Measurements from ENCODE around the gene GPR155. TPM values are rescaled to one million over a fixed set of nuclear protein-coding genes. Genes with fewer than 3 reads are reported as not detected.

Gene GPR155
- total and polyA plus RNA-seq, 2 experiments from 2014 or later = 1.2 to 1.3 TPM

DNA sequence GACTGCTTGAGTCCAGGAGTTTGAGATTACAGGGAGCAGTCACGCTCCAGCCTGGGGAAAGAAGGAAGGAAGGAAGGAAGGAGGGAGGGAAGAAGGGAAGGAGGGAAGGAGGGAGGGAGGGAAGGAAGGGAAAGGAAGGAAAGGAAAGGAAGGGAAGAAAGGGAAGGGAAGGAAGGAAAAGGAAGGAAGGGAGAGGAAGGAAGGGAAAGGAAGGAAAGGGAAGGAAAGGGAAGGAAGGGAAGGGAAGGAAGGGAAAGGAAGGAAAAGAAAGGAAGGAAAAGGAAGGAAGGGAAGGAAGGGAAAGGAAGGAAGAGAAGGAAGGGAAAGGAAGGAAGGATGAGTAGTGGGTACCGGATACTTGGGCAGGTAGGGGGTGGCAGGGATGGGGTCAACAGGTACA is 32.3 kb downstream of the GPR155 start:
- no peaks in the 10 kb centered on the region for H3F3A ChIP-seq (replicated peaks; ENCODE audit: low read depth)
- H3K27me3 ChIP-seq (ENCODE audit: insufficient read depth) = no peaks in the 10 kb centered on the region
- no peak overlapping the region for H3K4me2 ChIP-seq
- no peaks in the 10 kb centered on the region for H3K79me2 ChIP-seq (replicated peaks; ENCODE audit: insufficient read depth)
- TF ChIP-seq REST (IDR thresholded peaks at IDR 0.05; ENCODE audit: unreplicated experiment) (no peak), ZNF114 (CRISPR knock-in tag; IDR thresholded peaks at IDR 0.05) (no peak), STAT1 (IDR thresholded peaks at IDR 0.05; ENCODE audit: unreplicated experiment) (no peak), ZNF462 (CRISPR knock-in tag; IDR thresholded peaks at IDR 0.05) (no peak), CTCF (conservative IDR thresholded peaks at IDR 0.05; ENCODE audit: low read depth in 2 of 2) (no peak), EZH2phosphoT487 (IDR thresholded peaks at IDR 0.05; ENCODE audit: unreplicated experiment) (no peak), NANOG (IDR thresholded peaks at IDR 0.05; ENCODE audit: borderline replicate concordance) (no peak), CREB1 (CRISPR knock-in tag; IDR thresholded peaks at IDR 0.05; ENCODE audit: low read depth) (no peak), POLR2AphosphoS5 (IDR thresholded peaks at IDR 0.05; ENCODE audit: low read depth) (no peak), JUNB (IDR thresholded peaks at IDR 0.05; ENCODE audit: unreplicated experiment) (no peak), EZH2 (IDR thresholded peaks at IDR 0.05; ENCODE audit: low read depth, unreplicated experiment) (no peak)
- TF ChIP-seq, protein P1, sequence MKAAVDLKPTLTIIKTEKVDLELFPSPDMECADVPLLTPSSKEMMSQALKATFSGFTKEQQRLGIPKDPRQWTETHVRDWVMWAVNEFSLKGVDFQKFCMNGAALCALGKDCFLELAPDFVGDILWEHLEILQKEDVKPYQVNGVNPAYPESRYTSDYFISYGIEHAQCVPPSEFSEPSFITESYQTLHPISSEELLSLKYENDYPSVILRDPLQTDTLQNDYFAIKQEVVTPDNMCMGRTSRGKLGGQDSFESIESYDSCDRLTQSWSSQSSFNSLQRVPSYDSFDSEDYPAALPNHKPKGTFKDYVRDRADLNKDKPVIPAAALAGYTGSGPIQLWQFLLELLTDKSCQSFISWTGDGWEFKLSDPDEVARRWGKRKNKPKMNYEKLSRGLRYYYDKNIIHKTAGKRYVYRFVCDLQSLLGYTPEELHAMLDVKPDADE (IDR thresholded peaks at IDR 0.05) = no peak
- H3K4me3 Mint-ChIP-seq = no peak overlapping the region
- H3K4me1 ChIP-seq (ENCODE audit: insufficient read depth) = no peaks in the 10 kb centered on the region; the same call in 1 of the 2 replicates
- no peak overlapping the region for H3K4me3 ChIP-seq
- no peak overlapping the region for H2AFZ ChIP-seq
- H4K20me1 ChIP-seq (replicated peaks; ENCODE audit: insufficient read depth) = no peaks in the 10 kb centered on the region
- H3K27me3 Mint-ChIP-seq (ENCODE audit: insufficient read depth, low read depth, poor library complexity) = peaks cover 2% of the 10 kb centered on the region
- no peak overlapping the region for H3K27ac ChIP-seq (ENCODE audit: low read depth)
- ATAC-seq (no peak), DNase-seq (ENCODE audit: low spot score) (no peak)
- H3K27ac Mint-ChIP-seq = no peak overlapping the region
- no peaks in the 10 kb centered on the region for H3K36me3 Mint-ChIP-seq (ENCODE audit: low read depth)
- H3K9me3 Mint-ChIP-seq = no peaks in the 10 kb centered on the region; the same call in 2 of the 3 replicates
- H3K4me1 Mint-ChIP-seq = peaks cover 5% of the 10 kb centered on the region; the same call in 1 of the 3 replicates
- H3K36me3 ChIP-seq (ENCODE audit: insufficient read depth) = no peaks in the 10 kb centered on the region
- H3K9me2 ChIP-seq (ENCODE audit: insufficient read depth) = no peaks in the 10 kb centered on the region
